Endothelial cell of umbilical vein (primary cell): ENCODE measurements around the gene DGKH. TPM values are rescaled to one million over a fixed set of nuclear protein-coding genes. Genes with fewer than 3 reads are reported as not detected.

Experiments
- BruUV-seq: library from RNA; stranded (reverse); fragments of 400-500 nt; replicated peaks from 2 replicates; lab custom pipeline; 2021; lab: Mats Ljungman, UMichigan
- CTCF ChIA-PET: fragments of 300-600, 350-600 bp; sonication (Branson Sonifier 250); formaldehyde crosslinking; loops from one replicate; lab custom pipeline; 2021; ENCODE audit warnings: antibody characterized with exemption, inconsistent platforms; lab: Charles Lee
- POLR2A ChIA-PET: fragments of 300-600, 350-600 bp; sonication (Branson Sonifier 250); formaldehyde crosslinking; loops from one replicate; lab custom pipeline; 2021; ENCODE audit warnings: antibody characterized with exemption, inconsistent platforms; lab: Charles Lee
- DNase-seq: peaks from one replicate; pipeline ENCODE4 v3.0.0-alpha.2; 2011; ENCODE audit warnings: low read depth, low spot score
- FAIRE-seq: peaks from 2 replicates; lab custom pipeline; 2011; peaks lifted over from hg19 to GRCh38; lab: Jason Lieb, UNC
- H2AFZ ChIP-seq: 2 replicates; pipeline ENCODE4 v1.6.0; 2012; ENCODE audit warnings: low read depth, low read length, control low read depth, inconsistent platforms
- H3K27ac ChIP-seq: 2 replicates; pipeline ENCODE4 v1.5.1; 2011; ENCODE audit warnings: low read depth, mild to moderate bottlenecking, control low read depth, low read length, moderate library complexity; ENCODE audit not compliant: insufficient read depth
- H3K27me3 ChIP-seq, 2 experiments: 2 replicates each; pipeline versions ENCODE4 v1.6.0 to v1.6.1; 2011; ENCODE audit warnings: low read length in 2 of 2, mixed read lengths in 1 of 2; ENCODE audit not compliant: control insufficient read depth in 2 of 2, insufficient read depth in 2 of 2
- H3K36me3 ChIP-seq, 2 experiments: 2 replicates in 1 of 2; 3 replicates in 1 of 2; pipeline ENCODE4 v1.5.1; 2011; ENCODE audit warnings: low read length in 2 of 2, mild to moderate bottlenecking in 1 of 2, moderate library complexity in 1 of 2; ENCODE audit not compliant: control insufficient read depth in 2 of 2, insufficient read depth in 2 of 2; ENCODE audit errors: extremely low read depth in 1 of 2
- H3K4me1 ChIP-seq: 3 replicates; pipeline ENCODE4 v1.5.1; 2011; ENCODE audit warnings: mild to moderate bottlenecking, low read length; ENCODE audit not compliant: control insufficient read depth, insufficient read depth; ENCODE audit errors: extremely low read depth
- H3K4me2 ChIP-seq: 2 replicates; pipeline ENCODE4 v1.6.1; 2011; ENCODE audit warnings: low read length, control low read depth, mixed read lengths; ENCODE audit not compliant: insufficient read depth
- H3K4me3 ChIP-seq, 3 experiments: fragments of 200-600 bp in 1 of 3; sonication (generic), shearing (Covaris generic) in 1 of 3; replicated peaks in 1 of 3; 2 replicates each; pipeline ENCODE4 v1.5.1; 2011 to 2016; ENCODE audit warnings: control low read depth in 3 of 3, low read length in 3 of 3, mild to moderate bottlenecking in 2 of 3, inconsistent platforms in 1 of 3, low read depth in 1 of 3, moderate library complexity in 1 of 3; ENCODE audit not compliant: insufficient read depth in 1 of 3
- H3K79me2 ChIP-seq: 2 replicates; pipeline ENCODE4 v1.6.0; 2012; ENCODE audit warnings: low read length, inconsistent platforms; ENCODE audit not compliant: control insufficient read depth, insufficient read depth
- H3K9ac ChIP-seq: replicated peaks from 2 replicates; pipeline ENCODE3; 2011; ENCODE audit warnings: low read length, control low read depth; ENCODE audit not compliant: insufficient read depth; ENCODE audit errors: extremely low read depth
- H3K9me1 ChIP-seq: replicated peaks from 3 replicates; pipeline ENCODE4 v1.6.0; 2011; ENCODE audit warnings: mild to moderate bottlenecking, low read length; ENCODE audit not compliant: control insufficient read depth, insufficient read depth; ENCODE audit errors: extremely low read depth
- H3K9me3 ChIP-seq: replicated peaks from 2 replicates; pipeline ENCODE4 v1.5.1; 2012; ENCODE audit warnings: low read length, inconsistent platforms; ENCODE audit not compliant: control insufficient read depth, insufficient read depth
- H4K20me1 ChIP-seq: replicated peaks from 2 replicates; pipeline ENCODE3; 2011; ENCODE audit warnings: mild to moderate bottlenecking, low read length; ENCODE audit not compliant: control insufficient read depth, insufficient read depth; ENCODE audit errors: extremely low read depth
- EZH2 ChIP-seq: IDR thresholded peaks from 2 replicates; pipeline ENCODE4 v1.6.1; 2012; ENCODE audit warnings: borderline replicate concordance, low read depth, mild to moderate bottlenecking, moderate library complexity, low read length, inconsistent platforms; ENCODE audit not compliant: severe bottlenecking
- FOS ChIP-seq: IDR thresholded peaks from 2 replicates; pipeline ENCODE4 v1.6.1; 2011; ENCODE audit warnings: mild to moderate bottlenecking, low read length, moderate library complexity, borderline replicate concordance; ENCODE audit not compliant: insufficient read depth
- GATA2 ChIP-seq: IDR thresholded peaks from 2 replicates; pipeline ENCODE4 v1.7.0; 2011; ENCODE audit warnings: low read depth, mild to moderate bottlenecking, moderate library complexity, mixed read lengths, low read length; ENCODE audit not compliant: insufficient read length, insufficient read depth
- JUN ChIP-seq: IDR thresholded peaks from 2 replicates; pipeline ENCODE4 v1.6.1; 2011; ENCODE audit warnings: borderline replicate concordance, low read depth; ENCODE audit not compliant: insufficient read length, insufficient read depth
- MYC ChIP-seq: IDR thresholded peaks from one replicate; pipeline ENCODE4 v1.6.1; 2011; ENCODE audit warnings: mild to moderate bottlenecking, low read depth, low read length
- POLR2A ChIP-seq: IDR thresholded peaks from 2 replicates; pipeline ENCODE4 v1.6.1; 2012; ENCODE audit warnings: low read depth, mild to moderate bottlenecking, control low read depth, low read length
- POLR2AphosphoS5 ChIP-seq: IDR thresholded peaks from 2 replicates; pipeline ENCODE4 v1.6.1; 2012; ENCODE audit warnings: low read depth, mild to moderate bottlenecking, control low read depth, low read length, moderate library complexity; ENCODE audit not compliant: insufficient read depth
- dilution Hi-C: fragments of 300-500 bp; cut with MboI; formaldehyde crosslinking; loops from one replicate; pipeline ENCODE4 v1.15.0; 2019; ENCODE audit warnings: low sequenced_read_pairs; ENCODE audit not compliant: extremely low pct_ligation_motif_present
- intact Hi-C: fragments of 100-400 bp; cut with micrococcal nuclease; formaldehyde crosslinking; loops from one replicate; pipeline ENCODE4 v1.10.0; 2022
- polyA plus RNA-seq, 4 experiments: library from polyadenylated mRNA; depleted of rRNA in 3 of 4; stranded (reverse) in 3 of 4; unstranded in 1 of 4; fragments of >200 nt; gene quantifications; 2 replicates each; pipeline versions ENCODE4 v1.2.1 to v1.2.3, GENCODE V29; 2011 to 2012; ENCODE audit warnings: missing spikeins in 1 of 4
- total RNA-seq: library from RNA; stranded (reverse); gene quantifications from 2 replicates; pipeline ENCODE4 v1.2.3, GENCODE V29; 2021
- TF ChIP-seq, protein P1 (sequence below), 2 donors: IDR thresholded peaks; 1 replicate in 1 of 2; 2 replicates in 1 of 2; pipeline ENCODE4 v1.5.1; 2011; ENCODE audit warnings: low read length in 2 of 2, mild to moderate bottlenecking in 2 of 2, moderate library complexity in 2 of 2, control low read depth in 1 of 2, inconsistent platforms in 1 of 2, low read depth in 1 of 2; ENCODE audit not compliant: insufficient read depth in 1 of 2; ENCODE audit errors: extremely low read depth in 1 of 2
- TF ChIP-seq, protein P2 (sequence below): IDR thresholded peaks from 2 replicates; pipeline ENCODE4 v1.6.1; 2011; ENCODE audit not compliant: insufficient read depth, insufficient read length

The DGKH gene
- total and polyA plus RNA-seq, 2 donors (not counting 3 experiments of a cell fraction or from before 2014, with no cell fraction given), result 4.1 to 30.1 TPM

DNA sequence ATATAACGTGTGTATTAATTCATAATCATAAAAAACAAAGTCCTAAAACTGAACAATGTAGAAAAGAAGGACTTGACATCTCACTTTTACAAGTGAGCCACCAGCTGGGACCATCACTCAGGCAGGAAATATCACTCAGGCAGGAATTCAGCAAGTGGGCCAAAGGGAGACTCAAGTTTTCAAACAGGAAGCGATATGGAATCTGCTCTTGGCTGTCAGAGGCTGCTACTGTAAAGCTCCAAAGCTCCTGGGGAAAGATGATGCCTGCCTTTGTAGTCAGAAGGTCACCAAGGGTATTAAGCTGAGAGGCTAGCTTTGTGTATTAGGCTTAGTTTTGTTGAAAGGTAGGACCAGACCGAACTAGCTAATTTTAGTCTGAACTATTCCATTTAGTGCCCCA, 218.0 kb downstream of the DGKH start:
- dilution Hi-C loops (no loop called here), intact Hi-C loops (no loop called here)
- peak overlapping the region; percentile 3 for H3K27ac ChIP-seq
- no peak overlapping the region for H3K9ac ChIP-seq
- H3K9me1 ChIP-seq, result no peaks in the 10 kb centered on the region
- ChIA-PET CTCF (no interaction called here), POLR2A (no interaction called here)
- no peaks in the 10 kb centered on the region for H3K36me3 ChIP-seq
- H3K4me2 ChIP-seq, result peak overlapping the region; percentile 3
- no TSS peak for BruUV-seq
- H2AFZ ChIP-seq, result peak overlapping the region; percentile 41
- DNase-seq, result peak; percentile 86
- no peak overlapping the region for H3K4me3 ChIP-seq
- FAIRE-seq, result peak; percentile 92
- H3K4me1 ChIP-seq, result peaks cover 20% of the 10 kb centered on the region
- H4K20me1 ChIP-seq, result no peaks in the 10 kb centered on the region
- no peaks in the 10 kb centered on the region for H3K27me3 ChIP-seq
- no peaks in the 10 kb centered on the region for H3K9me3 ChIP-seq
- no peaks in the 10 kb centered on the region for H3K79me2 ChIP-seq
- TF ChIP-seq EZH2 (no peak), GATA2 (peak; percentile 35), POLR2AphosphoS5 (peak; percentile 26), MYC (no peak), FOS (peak; percentile 20), POLR2A (no peak), JUN (no peak)
- TF ChIP-seq, protein P1, sequence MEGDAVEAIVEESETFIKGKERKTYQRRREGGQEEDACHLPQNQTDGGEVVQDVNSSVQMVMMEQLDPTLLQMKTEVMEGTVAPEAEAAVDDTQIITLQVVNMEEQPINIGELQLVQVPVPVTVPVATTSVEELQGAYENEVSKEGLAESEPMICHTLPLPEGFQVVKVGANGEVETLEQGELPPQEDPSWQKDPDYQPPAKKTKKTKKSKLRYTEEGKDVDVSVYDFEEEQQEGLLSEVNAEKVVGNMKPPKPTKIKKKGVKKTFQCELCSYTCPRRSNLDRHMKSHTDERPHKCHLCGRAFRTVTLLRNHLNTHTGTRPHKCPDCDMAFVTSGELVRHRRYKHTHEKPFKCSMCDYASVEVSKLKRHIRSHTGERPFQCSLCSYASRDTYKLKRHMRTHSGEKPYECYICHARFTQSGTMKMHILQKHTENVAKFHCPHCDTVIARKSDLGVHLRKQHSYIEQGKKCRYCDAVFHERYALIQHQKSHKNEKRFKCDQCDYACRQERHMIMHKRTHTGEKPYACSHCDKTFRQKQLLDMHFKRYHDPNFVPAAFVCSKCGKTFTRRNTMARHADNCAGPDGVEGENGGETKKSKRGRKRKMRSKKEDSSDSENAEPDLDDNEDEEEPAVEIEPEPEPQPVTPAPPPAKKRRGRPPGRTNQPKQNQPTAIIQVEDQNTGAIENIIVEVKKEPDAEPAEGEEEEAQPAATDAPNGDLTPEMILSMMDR (IDR thresholded peaks at IDR 0.05; ENCODE audit: extremely low read depth in 1 of 2, insufficient read depth in 1 of 2, low read depth in 1 of 2, low read length in 2 of 2), result no peak
- TF ChIP-seq, protein P2, sequence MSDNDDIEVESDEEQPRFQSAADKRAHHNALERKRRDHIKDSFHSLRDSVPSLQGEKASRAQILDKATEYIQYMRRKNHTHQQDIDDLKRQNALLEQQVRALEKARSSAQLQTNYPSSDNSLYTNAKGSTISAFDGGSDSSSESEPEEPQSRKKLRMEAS, result no peak
